Measurements from ENCODE around the gene FNDC5.
"Not testable (repeated sequence)": the region's sequence is repeated elsewhere in the genome, so short reads cannot be mapped to it uniquely, and the experiment has no call there.

Gene FNDC5

DNA sequence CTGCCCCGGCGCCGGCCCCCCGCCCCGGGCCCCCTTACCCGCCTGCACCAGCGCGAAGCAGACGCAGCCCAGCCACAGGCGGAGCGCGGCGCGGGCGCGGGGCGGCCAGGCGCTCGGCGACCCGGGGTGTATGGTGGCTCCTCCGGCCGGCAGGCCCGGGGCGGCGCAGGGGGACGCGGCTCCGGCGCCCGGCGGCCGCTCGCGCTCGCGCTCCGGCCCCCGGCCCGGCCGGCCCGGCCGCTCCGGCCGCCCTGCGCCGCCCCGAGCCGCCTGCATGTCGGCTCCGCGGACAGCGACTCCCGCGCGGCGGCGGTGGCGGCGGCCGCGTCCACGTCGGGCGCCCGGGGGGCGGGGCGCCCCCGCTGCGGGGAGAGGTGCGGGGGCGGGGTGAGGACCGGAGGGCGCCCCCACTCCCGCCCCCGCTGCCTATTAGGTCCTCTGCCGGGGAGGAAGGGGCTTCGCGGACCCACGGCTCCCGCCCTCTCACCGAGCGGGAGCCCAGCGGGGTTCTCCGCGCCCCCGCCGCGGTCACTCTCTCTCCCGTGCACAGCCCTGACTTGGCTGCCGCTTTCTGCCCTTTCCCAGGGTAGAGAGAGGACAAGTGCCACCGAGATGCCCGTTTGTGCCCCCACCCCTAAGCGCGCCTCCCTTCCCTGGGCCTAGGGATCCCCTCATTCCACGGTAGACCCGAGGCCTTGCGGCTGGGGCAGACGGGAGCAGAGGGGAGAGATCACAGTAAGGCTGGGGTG, at the start of gene FNDC5:
TSS of gene FNDC5 (minus strand) at position 298 of the 749 bp plus-strand sequence.
- DNase-seq (ENCODE audit: low spot score) = no peak

DNA sequence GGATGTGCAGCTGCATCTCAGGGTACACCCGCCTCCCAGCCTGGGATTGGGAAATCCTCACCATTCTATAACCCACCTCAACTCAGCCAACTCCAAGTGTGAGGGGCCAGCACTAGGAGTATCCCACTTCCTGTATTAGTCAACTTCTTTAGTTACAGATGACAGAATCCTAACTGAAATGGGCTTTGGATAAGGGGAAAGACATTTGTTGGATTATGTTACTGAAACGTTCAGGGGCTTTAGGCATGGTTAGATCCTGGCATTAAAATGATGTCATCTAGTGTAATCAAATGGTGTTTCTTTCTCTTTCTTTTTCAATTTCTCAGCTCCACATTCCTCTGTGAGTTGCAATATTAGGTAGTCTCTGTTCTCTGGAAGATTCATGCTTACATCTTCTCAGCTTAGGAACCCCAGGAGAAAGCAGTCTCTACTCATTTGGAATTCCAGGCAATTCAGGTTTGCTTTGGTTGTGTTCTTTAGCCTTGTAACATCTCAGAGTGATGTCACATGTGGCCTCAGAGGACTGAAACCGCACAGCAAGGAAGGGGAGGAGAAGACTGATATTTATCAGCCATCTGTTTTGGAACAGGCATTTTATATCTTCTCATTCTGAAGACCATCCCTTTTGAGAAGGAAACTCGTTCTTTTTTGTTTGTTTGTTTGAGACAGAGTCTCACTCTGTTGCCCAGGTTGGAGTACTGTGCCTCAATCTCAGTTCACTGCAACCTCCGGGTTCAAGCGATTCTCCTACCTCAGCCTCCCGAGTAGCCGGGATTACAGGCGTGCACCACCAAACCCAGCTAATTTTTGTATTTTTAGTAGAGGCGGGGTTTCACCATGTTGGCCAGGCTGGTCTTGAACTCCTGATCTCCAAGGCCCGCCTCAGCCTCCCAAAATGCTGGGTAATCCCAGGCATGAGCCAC, 49.4 kb upstream of the FNDC5 start:
- DNase-seq (ENCODE audit: low spot score) = no peak

DNA sequence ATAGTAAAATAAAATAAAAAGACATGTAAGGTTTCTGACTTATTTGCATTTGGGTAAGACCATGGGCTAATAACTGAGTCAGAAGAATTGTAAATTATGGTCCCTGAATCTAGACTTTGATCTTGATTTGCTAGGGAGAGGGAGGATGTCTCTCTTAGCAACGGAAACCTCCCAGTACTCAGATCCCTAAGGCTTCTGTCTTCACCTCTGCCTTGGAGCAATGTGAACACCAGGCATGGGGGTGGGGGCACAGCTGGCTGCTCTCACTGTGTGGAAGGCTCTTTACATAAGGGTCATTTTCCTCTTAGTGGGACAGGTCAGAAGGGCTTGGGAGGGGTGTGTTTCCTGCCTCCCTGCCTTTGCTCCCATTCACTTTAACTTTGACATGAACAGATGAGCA, 47.5 kb upstream of the FNDC5 start:
- no peak for DNase-seq (ENCODE audit: low spot score)

DNA sequence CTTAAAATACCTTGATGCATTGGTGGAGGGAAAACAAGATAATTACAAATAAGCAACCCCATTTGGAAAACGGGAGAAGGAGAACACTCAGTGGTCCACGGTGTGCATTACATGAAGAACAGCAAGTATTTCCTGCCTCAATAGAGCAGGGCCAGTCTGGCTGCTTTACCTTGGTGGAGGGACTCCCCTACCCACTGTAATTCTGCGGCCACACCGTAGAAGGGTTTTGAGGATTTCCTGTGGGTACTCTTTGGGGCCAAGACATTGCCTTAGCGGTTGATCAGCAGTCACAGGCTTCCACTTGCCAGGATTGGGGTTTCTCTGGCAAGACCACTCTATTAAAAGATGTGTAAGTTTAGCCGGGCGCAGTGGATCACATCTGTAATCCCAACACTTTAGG, 46.8 kb upstream of the FNDC5 start:
- no peak for DNase-seq (ENCODE audit: low spot score)

DNA sequence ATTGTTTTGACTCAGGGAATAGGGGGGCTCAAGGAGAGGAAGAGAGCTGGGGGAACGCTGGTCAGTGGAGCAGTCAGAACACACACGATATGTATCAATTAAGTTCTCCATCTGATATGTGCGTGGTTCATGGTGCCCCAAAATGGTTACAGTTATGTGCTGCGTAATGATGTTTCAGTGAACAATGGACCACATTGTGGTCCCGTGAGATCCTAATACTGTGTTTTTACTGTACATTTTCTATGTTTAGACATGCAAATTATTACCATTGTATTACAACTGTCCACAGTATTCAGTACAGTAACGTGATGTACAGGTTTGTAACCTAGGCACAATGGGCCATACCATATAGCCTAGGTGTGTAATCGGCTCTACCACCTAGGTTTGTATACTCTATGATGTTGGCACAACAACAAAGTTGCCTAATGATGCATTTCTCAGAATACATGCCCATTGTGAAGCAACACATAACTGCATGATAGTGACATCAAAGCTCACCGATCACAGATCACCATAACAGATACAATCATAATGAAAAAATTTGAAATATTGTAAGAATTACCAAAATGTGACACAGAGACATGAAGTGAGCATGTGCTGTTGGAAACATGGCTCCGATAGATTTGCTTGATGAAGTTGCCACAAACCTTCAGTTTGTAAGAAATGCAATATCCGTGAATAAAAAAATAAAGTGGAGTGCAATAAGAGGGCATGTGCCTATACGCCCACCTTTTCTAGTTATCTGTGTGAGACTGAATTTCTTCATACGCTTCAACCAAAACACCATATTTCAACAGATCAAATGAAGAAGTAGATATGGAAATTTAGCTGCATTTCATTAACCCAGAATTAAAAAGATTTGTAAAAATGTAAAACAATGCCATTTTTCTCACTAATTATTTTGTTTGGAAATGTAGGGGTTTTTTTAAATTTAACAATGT, 45.3 kb upstream of the FNDC5 start:
- DNase-seq (ENCODE audit: low spot score) = no peak

DNA sequence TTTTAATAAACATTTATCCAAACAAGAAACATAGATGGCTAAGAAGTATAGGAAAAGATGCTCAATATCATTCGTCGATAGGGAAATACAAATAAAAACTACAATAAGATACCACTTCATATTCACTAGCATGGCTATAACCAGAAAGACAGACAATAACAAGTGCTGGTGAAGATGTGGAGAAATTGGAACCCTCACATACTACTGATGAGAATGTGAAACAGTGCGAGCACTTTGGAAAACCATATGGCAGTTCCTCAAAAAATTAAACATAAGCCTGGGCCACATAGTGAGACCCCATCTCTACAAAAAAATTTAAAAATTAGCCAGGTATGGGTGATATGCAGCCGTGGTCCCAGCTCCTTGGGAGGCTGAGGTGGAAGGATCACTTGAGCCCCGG, 39.6 kb upstream of the FNDC5 start:
- DNase-seq (ENCODE audit: low spot score) = no peak

DNA sequence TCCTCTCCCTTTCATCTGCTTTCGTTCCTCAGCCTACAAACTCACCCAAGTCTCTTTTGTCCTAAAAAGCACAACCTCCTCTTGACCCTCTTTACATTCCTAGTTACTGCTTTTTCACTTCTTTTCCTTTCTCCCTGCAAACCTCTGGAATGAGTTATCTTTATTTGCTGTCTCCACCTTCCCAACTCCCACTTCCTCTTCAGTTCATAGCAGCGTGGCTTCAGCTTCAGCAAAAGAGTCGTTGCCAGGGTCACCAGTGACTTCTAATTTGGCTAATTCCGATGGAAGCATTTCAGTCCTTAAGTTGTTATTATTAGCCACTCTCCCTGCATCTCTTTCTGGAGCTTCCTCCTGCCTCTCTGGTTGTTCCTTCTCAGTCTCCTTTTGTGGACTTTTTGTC, 36.7 kb upstream of the FNDC5 start:
- no peak for DNase-seq (ENCODE audit: low spot score)

DNA sequence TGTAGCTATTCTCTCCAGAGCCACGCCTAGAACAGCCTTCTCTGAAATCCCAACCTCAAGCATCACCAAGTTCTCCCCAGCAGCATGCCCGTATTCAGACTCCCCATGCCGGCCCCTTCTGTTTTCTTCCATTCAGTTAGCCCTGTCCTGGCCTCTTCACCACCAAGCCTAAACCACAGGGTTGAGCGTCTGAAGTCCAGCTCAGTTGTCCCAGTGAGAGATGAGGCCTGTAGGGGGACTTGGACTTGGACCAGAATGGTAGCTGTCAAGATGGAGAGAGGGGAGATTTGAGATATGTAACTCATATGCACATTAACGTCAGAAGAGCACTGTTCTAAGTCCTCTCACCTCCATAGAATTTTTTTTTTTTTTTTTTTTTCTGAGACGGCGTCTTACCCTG, 35.9 kb upstream of the FNDC5 start:
- no peak for DNase-seq (ENCODE audit: low spot score)

DNA sequence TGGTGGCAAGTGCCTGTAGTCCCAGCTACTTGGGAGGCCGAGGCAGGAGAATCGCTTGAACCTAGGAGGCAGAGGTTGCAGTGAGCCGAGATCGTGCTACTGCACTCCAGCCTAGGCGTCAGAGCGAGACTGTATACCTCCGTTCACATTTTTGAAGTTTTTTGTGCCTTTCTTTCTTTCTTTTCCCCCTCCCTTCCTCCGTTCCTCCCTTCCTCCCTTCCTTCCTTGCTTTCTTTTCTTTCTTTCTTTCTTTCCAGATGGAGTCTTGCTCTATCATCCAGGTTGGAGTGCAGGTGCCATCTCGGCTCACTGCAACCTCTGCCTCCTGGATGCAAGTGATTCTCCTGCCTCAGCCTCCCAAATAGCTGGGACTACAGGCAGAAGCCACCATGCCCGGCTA, 34.9 kb upstream of the FNDC5 start:
- DNase-seq (ENCODE audit: low spot score) = not testable (repeated sequence)

DNA sequence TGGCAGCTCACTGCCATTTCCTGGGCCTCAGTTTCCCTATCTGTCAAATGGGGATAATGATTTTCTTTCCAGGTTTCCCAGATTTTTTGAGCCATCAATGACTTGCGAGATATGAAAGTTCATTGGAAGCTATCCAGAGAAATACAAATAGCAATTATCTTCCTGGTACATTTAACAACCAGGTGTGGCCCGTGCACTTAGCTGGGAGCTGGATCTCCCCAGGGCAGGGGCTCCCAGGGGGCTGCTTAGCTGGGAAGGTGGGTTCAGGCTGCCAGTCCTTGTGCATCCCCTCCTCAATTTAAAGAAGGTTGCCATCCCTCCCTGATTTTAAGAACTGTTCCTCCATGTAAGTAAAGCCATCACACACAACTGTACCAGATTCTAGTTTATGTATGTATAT, 34.1 kb upstream of the FNDC5 start:
- no peak for DNase-seq (ENCODE audit: low spot score)

DNA sequence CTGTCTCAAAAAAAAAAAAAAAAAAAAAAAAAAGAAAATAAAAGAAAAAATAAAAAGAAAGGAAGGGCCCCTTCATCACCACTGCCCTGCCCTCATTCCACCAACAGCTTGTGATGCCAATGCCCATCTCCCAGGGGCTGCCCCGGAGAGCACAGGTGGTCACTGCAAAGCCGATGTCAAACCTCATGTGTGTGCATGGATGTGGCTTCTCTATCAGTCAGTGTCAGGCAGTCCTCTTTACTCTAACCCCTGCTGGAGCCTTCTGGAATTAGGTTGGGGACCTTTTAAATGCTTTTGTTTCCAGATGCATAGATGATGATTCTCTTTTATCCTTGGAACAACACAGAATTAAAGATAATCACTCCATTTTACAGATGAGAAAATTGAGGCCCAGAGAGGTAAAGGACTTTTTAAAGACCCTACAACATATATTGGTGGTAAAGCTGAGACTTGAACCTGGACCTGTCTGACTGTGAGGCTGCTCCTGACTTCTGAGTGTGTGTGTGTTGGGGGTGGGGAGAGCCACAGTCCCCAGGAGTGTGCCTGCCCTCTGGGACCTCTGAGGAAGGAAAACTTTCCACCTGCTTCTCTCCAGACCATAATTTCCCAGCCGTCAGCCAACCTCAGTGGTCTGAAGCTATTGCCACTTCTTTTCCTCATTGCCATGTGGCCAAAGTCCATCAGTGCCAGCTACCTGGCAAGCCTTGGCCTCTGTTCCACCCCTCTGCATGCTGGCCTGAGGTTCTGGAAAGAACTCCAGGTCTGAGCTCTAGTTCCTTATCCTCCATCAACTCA, 33.5 kb upstream of the FNDC5 start:
- no peak for DNase-seq (ENCODE audit: low spot score)

DNA sequence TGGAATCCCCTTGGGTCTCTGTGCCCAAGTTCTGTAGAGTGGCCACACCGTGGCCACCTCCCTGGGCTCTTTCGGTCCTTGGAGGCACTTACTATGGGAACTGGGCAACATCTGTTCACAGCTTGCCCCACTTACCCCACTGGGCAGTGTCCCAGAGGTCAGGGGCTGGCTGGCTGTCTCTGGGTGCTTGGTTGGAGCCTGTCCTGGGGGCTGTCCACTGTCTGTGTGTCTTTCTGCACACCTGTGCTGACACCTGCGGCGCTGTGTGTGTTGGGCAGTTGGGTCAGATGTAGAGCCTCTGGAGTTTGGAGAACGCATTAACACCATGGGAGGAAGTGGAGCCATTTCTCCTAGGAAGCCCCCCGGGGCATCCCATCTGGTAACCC, 31.8 kb upstream of the FNDC5 start:
- no peak for DNase-seq (ENCODE audit: low spot score)

DNA sequence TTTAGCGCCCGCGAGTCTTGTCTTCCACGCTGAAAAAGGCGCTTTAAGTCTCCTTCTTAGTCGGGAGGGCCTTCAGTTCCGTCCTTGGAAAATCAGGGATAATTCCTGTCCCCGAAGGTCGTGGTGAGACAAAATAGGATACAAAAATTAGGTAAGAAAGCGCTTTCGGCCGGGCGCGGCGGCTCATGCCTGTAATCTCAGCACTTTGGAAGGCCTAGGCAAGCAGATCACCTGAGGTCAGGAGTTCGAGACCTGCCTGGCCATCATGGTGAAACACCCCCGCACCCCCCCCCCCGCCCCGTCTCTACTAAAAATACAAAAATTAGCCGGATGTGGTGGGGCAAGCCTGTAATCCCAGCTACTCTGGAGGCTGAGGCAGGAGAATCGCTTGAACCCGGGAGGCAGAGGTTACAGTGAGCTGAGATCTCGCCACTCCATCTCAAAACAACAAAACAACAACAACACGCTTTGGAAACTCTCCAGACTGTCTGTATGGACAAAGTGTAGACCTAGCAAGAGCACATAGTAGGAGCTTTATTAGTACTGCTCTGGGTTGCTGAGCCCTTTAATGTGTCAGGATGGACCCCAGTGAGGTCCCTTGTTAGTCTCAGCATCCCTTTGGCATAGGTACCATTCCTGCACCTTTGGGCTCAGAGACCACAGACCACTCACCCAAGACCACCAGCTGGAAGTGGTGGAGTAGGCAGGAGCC, 31.3 kb upstream of the FNDC5 start:
- no peak for DNase-seq (ENCODE audit: low spot score)

DNA sequence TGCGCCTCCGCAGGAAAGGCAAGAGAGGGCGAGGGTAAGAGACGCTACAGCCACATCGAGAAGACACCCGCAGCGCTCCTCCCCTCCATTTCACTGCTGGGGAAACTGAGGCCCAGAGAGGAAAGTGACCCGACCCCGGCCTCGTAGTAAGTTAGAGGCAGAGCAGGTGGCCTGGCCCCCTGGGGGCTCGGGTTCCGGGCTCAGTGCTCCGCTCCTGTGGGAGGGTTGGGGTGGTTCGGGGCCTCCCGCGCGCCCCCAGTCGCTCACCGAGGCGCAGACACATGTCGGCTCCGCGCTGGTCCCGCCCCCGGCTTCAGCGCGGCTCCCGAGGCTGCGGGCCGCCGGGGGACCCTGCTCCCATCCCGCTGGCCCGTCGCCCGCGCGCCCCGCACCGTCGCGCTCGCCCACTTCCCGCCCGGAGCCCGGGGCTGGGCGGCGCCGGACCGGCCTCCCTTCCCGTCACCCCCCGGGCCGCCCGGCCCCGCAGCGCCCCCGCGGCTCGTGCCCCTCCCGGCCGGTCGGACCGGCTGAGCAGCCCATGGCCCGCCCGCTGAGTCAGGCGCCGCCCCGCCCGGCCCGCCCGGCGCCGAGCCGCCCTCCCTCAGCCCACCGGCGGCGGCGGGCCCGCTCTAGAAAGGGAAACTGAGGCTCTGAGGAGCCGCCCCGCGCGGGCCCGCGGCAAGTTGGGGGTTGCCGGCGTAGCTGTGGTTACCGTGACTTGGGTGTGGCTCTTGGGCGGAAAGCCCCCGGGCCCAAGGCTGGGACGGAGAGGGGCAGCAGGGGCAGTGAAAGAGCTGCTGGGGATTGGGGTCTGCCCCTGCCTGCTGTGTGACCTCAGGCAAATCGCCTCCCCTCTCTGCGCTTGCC, 30.5 kb upstream of the FNDC5 start, which contains the start of gene TMEM54:
TSS of gene TMEM54 (minus strand) at position 434 of the 867 bp plus-strand sequence. CDS start at position 283, 151 bp downstream.
- no peak for DNase-seq (ENCODE audit: low spot score)

DNA sequence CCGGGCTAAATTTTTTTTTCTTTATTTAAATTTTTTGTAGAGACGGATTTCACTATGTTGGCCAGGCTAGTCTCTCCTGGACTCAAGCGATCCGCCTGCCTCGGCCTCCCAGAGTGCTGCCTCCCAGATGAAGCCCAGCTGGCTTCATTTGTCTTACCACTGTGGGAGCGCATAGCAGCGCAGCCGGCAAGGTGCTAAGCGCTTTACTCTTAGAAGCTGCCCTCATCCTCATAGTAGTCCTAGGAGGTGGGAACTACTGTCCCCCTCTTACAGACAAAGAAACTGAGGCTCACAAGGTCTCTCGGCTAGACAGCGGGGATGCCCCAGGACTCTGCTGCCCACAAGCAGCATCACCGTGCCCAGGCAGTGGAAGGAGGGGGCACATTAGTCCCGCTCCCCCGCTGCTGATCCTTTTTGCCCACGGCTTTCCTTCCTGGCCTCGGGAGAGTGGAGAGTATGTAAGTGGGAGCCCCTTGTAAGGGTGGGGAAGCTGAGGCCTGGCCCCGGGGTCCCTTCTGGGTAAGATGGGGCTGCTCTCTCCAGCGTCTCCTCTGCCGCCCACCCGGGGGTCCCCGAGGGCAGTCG, 29.8 kb upstream of the FNDC5 start:
- no peak for DNase-seq (ENCODE audit: low spot score)

DNA sequence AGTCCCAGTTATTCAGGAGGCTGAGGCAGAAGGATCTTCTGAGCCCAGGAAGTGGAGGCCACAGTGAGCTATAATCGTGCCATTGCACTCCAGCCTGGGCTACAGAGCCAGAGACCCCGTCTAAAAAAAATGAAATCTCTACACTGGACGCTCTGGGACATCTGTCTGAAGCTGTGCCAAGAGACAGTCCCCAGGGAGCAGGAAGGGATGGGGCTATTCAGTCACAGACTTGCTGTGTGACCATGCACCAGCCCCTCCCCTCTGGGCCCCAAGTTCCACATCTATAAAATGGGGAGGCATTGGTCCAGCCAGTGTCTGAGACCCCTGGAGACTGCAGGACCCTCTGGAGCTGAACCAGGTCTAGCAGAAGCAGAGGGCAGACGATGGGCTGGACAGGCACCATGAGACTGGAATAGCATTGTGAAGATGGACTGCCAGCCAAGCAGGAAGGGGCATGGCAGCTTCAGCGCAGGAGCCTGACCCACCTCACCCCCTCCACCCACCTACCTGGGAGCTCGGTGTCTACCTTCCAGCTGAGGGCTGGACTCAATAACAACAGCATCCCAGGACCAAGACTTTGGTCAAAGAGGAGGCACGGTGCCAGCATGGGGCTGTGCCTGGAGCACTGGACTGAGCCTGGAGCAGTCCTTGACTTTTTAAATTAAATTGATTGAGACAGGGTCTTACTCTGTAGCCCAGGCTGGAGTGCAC, 29.0 kb upstream of the FNDC5 start:
- DNase-seq (ENCODE audit: low spot score) = no peak

DNA sequence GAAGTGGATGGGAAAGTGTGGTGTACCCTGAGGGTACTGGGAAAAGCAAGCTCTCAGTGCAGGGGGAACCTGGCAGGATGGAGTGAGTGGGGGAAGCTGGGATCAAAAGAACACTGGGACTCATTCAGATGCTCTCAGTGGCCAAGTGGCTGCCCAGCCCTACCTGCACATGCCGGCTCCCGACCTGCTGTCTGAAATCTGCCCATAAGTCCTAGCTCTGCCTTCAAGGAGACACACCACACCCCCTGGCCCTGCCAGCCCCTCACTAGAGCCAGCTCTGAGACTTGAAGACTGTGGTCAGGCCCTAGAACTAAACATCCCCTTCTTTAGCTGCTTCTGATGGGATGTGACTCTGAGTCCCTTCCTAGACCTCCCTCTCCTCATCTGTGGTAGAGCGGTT, 28.2 kb upstream of the FNDC5 start:
- no peak for DNase-seq (ENCODE audit: low spot score)

DNA sequence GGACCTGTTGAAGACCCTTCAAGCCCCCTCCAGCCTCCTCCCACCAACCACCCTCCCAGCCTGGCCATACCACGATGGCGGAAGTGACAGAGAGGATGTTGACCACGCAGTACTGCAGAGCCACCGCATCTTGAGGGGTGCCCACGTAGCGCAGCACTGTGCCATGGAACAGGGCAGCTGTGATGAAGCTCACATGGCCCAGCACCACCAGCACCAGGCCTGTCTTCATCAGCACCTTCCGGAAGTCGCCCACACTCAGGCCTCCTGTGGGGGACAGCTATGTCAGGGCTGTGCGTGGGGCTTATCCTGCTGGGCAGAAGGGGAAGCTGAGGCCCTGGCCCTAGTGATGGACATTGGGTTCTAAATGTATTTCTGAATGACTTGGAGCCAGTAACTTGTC, 27.3 kb upstream of the FNDC5 start:
- DNase-seq (ENCODE audit: low spot score) = no peak

Measured in hematopoietic multipotent progenitor cell treated with erythropoietin and hydrocortisone succinate and interleukin-3 and kit ligand, for 15 days (in vitro differentiated cells).